ENCODE data around the gene CDKN1C.

GRCh38 chr11:2860636-2861035 lies 24.9 kb downstream of the CDKN1C start:
- no peak for TF ChIP-seq EZH2 (IDR thresholded peaks at IDR 0.05)
- TF ChIP-seq POLR2AphosphoS5 (IDR thresholded peaks at IDR 0.05; ENCODE audit: borderline replicate concordance, low read depth, low read length): no peak

All from SK-N-MC (cell line).